Endothelial cell of umbilical vein (primary cell): ENCODE results near the gene CPED1. TPM values are rescaled to one million over a fixed set of nuclear protein-coding genes. Genes with fewer than 3 reads are reported as not detected.

Experiments
- BruUV-seq: library from RNA; stranded (reverse); fragments of 400-500 nt; replicated peaks from 2 replicates; lab custom pipeline; 2021; lab: Mats Ljungman, UMichigan
- CTCF ChIA-PET: fragments of 300-600, 350-600 bp; sonication (Branson Sonifier 250); formaldehyde crosslinking; loops from one replicate; lab custom pipeline; 2021; ENCODE audit warnings: antibody characterized with exemption, inconsistent platforms; lab: Charles Lee
- POLR2A ChIA-PET: fragments of 300-600, 350-600 bp; sonication (Branson Sonifier 250); formaldehyde crosslinking; loops from one replicate; lab custom pipeline; 2021; ENCODE audit warnings: antibody characterized with exemption, inconsistent platforms; lab: Charles Lee
- DNase-seq: peaks from one replicate; pipeline ENCODE4 v3.0.0-alpha.2; 2011; ENCODE audit warnings: low read depth, low spot score
- FAIRE-seq: peaks from 2 replicates; lab custom pipeline; 2011; peaks lifted over from hg19 to GRCh38; lab: Jason Lieb, UNC
- H2AFZ ChIP-seq: 2 replicates; pipeline ENCODE4 v1.6.0; 2012; ENCODE audit warnings: low read depth, low read length, control low read depth, inconsistent platforms
- H3K27ac ChIP-seq: 2 replicates; pipeline ENCODE4 v1.5.1; 2011; ENCODE audit warnings: low read depth, mild to moderate bottlenecking, control low read depth, low read length, moderate library complexity; ENCODE audit not compliant: insufficient read depth
- H3K27me3 ChIP-seq, 2 experiments: 2 replicates each; pipeline versions ENCODE4 v1.6.0 to v1.6.1; 2011; ENCODE audit warnings: low read length in 2 of 2, mixed read lengths in 1 of 2; ENCODE audit not compliant: control insufficient read depth in 2 of 2, insufficient read depth in 2 of 2
- H3K36me3 ChIP-seq, 2 experiments: 2 replicates in 1 of 2; 3 replicates in 1 of 2; pipeline ENCODE4 v1.5.1; 2011; ENCODE audit warnings: low read length in 2 of 2, mild to moderate bottlenecking in 1 of 2, moderate library complexity in 1 of 2; ENCODE audit not compliant: control insufficient read depth in 2 of 2, insufficient read depth in 2 of 2; ENCODE audit errors: extremely low read depth in 1 of 2
- H3K4me1 ChIP-seq: 3 replicates; pipeline ENCODE4 v1.5.1; 2011; ENCODE audit warnings: mild to moderate bottlenecking, low read length; ENCODE audit not compliant: control insufficient read depth, insufficient read depth; ENCODE audit errors: extremely low read depth
- H3K4me2 ChIP-seq: 2 replicates; pipeline ENCODE4 v1.6.1; 2011; ENCODE audit warnings: low read length, control low read depth, mixed read lengths; ENCODE audit not compliant: insufficient read depth
- H3K4me3 ChIP-seq, 3 experiments: fragments of 200-600 bp in 1 of 3; sonication (generic), shearing (Covaris generic) in 1 of 3; replicated peaks in 1 of 3; 2 replicates each; pipeline ENCODE4 v1.5.1; 2011 to 2016; ENCODE audit warnings: control low read depth in 3 of 3, low read length in 3 of 3, mild to moderate bottlenecking in 2 of 3, inconsistent platforms in 1 of 3, low read depth in 1 of 3, moderate library complexity in 1 of 3; ENCODE audit not compliant: insufficient read depth in 1 of 3
- H3K79me2 ChIP-seq: 2 replicates; pipeline ENCODE4 v1.6.0; 2012; ENCODE audit warnings: low read length, inconsistent platforms; ENCODE audit not compliant: control insufficient read depth, insufficient read depth
- H3K9ac ChIP-seq: replicated peaks from 2 replicates; pipeline ENCODE3; 2011; ENCODE audit warnings: low read length, control low read depth; ENCODE audit not compliant: insufficient read depth; ENCODE audit errors: extremely low read depth
- H3K9me1 ChIP-seq: replicated peaks from 3 replicates; pipeline ENCODE4 v1.6.0; 2011; ENCODE audit warnings: mild to moderate bottlenecking, low read length; ENCODE audit not compliant: control insufficient read depth, insufficient read depth; ENCODE audit errors: extremely low read depth
- H3K9me3 ChIP-seq: replicated peaks from 2 replicates; pipeline ENCODE4 v1.5.1; 2012; ENCODE audit warnings: low read length, inconsistent platforms; ENCODE audit not compliant: control insufficient read depth, insufficient read depth
- H4K20me1 ChIP-seq: replicated peaks from 2 replicates; pipeline ENCODE3; 2011; ENCODE audit warnings: mild to moderate bottlenecking, low read length; ENCODE audit not compliant: control insufficient read depth, insufficient read depth; ENCODE audit errors: extremely low read depth
- CTCF ChIP-seq, 2 donors: IDR thresholded peaks; 1 replicate in 1 of 2; 2 replicates in 1 of 2; pipeline ENCODE4 v1.5.1; 2011; ENCODE audit warnings: low read length in 2 of 2, mild to moderate bottlenecking in 2 of 2, moderate library complexity in 2 of 2, control low read depth in 1 of 2, inconsistent platforms in 1 of 2, low read depth in 1 of 2; ENCODE audit not compliant: insufficient read depth in 1 of 2; ENCODE audit errors: extremely low read depth in 1 of 2
- EZH2 ChIP-seq: IDR thresholded peaks from 2 replicates; pipeline ENCODE4 v1.6.1; 2012; ENCODE audit warnings: borderline replicate concordance, low read depth, mild to moderate bottlenecking, moderate library complexity, low read length, inconsistent platforms; ENCODE audit not compliant: severe bottlenecking
- FOS ChIP-seq: IDR thresholded peaks from 2 replicates; pipeline ENCODE4 v1.6.1; 2011; ENCODE audit warnings: mild to moderate bottlenecking, low read length, moderate library complexity, borderline replicate concordance; ENCODE audit not compliant: insufficient read depth
- GATA2 ChIP-seq: IDR thresholded peaks from 2 replicates; pipeline ENCODE4 v1.7.0; 2011; ENCODE audit warnings: low read depth, mild to moderate bottlenecking, moderate library complexity, mixed read lengths, low read length; ENCODE audit not compliant: insufficient read length, insufficient read depth
- JUN ChIP-seq: IDR thresholded peaks from 2 replicates; pipeline ENCODE4 v1.6.1; 2011; ENCODE audit warnings: borderline replicate concordance, low read depth; ENCODE audit not compliant: insufficient read length, insufficient read depth
- MYC ChIP-seq: IDR thresholded peaks from one replicate; pipeline ENCODE4 v1.6.1; 2011; ENCODE audit warnings: mild to moderate bottlenecking, low read depth, low read length
- POLR2A ChIP-seq: IDR thresholded peaks from 2 replicates; pipeline ENCODE4 v1.6.1; 2012; ENCODE audit warnings: low read depth, mild to moderate bottlenecking, control low read depth, low read length
- POLR2AphosphoS5 ChIP-seq: IDR thresholded peaks from 2 replicates; pipeline ENCODE4 v1.6.1; 2012; ENCODE audit warnings: low read depth, mild to moderate bottlenecking, control low read depth, low read length, moderate library complexity; ENCODE audit not compliant: insufficient read depth
- dilution Hi-C: fragments of 300-500 bp; cut with MboI; formaldehyde crosslinking; loops from one replicate; pipeline ENCODE4 v1.15.0; 2019; ENCODE audit warnings: low sequenced_read_pairs; ENCODE audit not compliant: extremely low pct_ligation_motif_present
- intact Hi-C: fragments of 100-400 bp; cut with micrococcal nuclease; formaldehyde crosslinking; loops from one replicate; pipeline ENCODE4 v1.10.0; 2022
- polyA plus RNA-seq, 4 experiments: library from polyadenylated mRNA; depleted of rRNA in 3 of 4; stranded (reverse) in 3 of 4; unstranded in 1 of 4; fragments of >200 nt; gene quantifications; 2 replicates each; pipeline versions ENCODE4 v1.2.1 to v1.2.3, GENCODE V29; 2011 to 2012; ENCODE audit warnings: missing spikeins in 1 of 4
- total RNA-seq: library from RNA; stranded (reverse); gene quantifications from 2 replicates; pipeline ENCODE4 v1.2.3, GENCODE V29; 2021
- TF ChIP-seq, protein P1 (sequence below): IDR thresholded peaks from 2 replicates; pipeline ENCODE4 v1.6.1; 2011; ENCODE audit not compliant: insufficient read depth, insufficient read length

CPED1 gene
- total and polyA plus RNA-seq, 2 donors (not counting 3 experiments of a cell fraction or from before 2014, with no cell fraction given), result 0.22 to 3.0 TPM

GRCh38 chr7:121160150-121161008 lies 171.9 kb downstream of the CPED1 start:
- H3K4me3 ChIP-seq, result no peak overlapping the region
- H3K27ac ChIP-seq, result no peak overlapping the region
- H3K9ac ChIP-seq, result no peak overlapping the region
- no peaks in the 10 kb centered on the region for H4K20me1 ChIP-seq
- H3K4me2 ChIP-seq, result no peak overlapping the region
- no peaks in the 10 kb centered on the region for H3K36me3 ChIP-seq
- no peaks in the 10 kb centered on the region for H3K9me1 ChIP-seq
- H3K9me3 ChIP-seq, result no peaks in the 10 kb centered on the region
- ChIA-PET POLR2A (no interaction called here), CTCF (interaction anchor here (1.0 kb wide), 1 partner anchor 177 kb away, joined by 3 read pairs; no protein-coding TSS in a partner anchor)
- H3K4me1 ChIP-seq, result no peaks in the 10 kb centered on the region
- peaks cover 1 to 9% of the 10 kb centered on the region in 2 experiments for H3K27me3 ChIP-seq
- no peak for DNase-seq
- intact Hi-C loops (no loop called here), dilution Hi-C loops (no loop called here)
- FAIRE-seq, result no peak
- BruUV-seq, result no TSS peak
- no peak overlapping the region for H2AFZ ChIP-seq
- H3K79me2 ChIP-seq, result no peaks in the 10 kb centered on the region
- TF ChIP-seq EZH2, result no peak
- no peak for TF ChIP-seq POLR2AphosphoS5
- TF ChIP-seq MYC, result no peak
- TF ChIP-seq GATA2, result no peak

DNA sequence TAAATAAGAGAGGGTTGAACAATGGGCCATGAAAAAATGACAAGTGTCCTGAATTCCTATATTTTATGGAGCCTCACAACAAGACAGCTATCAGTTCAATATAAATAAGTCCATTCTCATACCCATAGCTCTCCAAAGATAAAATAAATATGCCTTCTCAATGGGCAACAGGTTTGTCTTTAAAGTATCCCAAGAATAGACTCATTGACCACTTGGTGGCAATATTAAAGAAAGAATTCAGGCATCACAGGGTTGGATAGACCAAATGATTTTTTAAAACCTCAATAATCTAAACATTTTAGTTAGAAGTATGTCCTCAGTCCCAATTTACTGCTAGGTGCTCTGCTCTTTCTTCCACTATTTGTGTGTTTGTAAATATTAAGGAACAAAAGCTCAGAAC lies 175.2 kb downstream of the CPED1 start:
- ChIA-PET CTCF (interaction anchor here (1.5 kb wide), 1 partner anchor 13 kb away, joined by 3 read pairs; no protein-coding TSS in a partner anchor), POLR2A (no interaction called here)
- no peaks in the 10 kb centered on the region for H3K9me3 ChIP-seq
- H3K36me3 ChIP-seq, result no peaks in the 10 kb centered on the region
- intact Hi-C loops (no loop called here), dilution Hi-C loops (no loop called here)
- H3K4me2 ChIP-seq, result no peak overlapping the region
- no peak overlapping the region for H2AFZ ChIP-seq
- FAIRE-seq (no peak), DNase-seq (no peak)
- H3K4me1 ChIP-seq, result no peaks in the 10 kb centered on the region
- no peaks in the 10 kb centered on the region for H3K79me2 ChIP-seq
- no peak overlapping the region for H3K27ac ChIP-seq
- H3K4me3 ChIP-seq, result no peak overlapping the region
- TF ChIP-seq JUN (no peak), POLR2A (no peak), FOS (no peak), MYC (no peak), POLR2AphosphoS5 (no peak), EZH2 (no peak), GATA2 (no peak), CTCF (IDR thresholded peaks at IDR 0.05; ENCODE audit: extremely low read depth in 1 of 2, insufficient read depth in 1 of 2, low read depth in 1 of 2, low read length in 2 of 2) (no peak)
- TF ChIP-seq, protein P1, sequence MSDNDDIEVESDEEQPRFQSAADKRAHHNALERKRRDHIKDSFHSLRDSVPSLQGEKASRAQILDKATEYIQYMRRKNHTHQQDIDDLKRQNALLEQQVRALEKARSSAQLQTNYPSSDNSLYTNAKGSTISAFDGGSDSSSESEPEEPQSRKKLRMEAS, result no peak
- H3K9ac ChIP-seq, result no peak overlapping the region
- H3K27me3 ChIP-seq, result peaks cover 0 to 11% of the 10 kb centered on the region in 2 experiments
- no TSS peak for BruUV-seq
- H4K20me1 ChIP-seq, result no peaks in the 10 kb centered on the region
- no peaks in the 10 kb centered on the region for H3K9me1 ChIP-seq
